ENCODE measurements around the gene LTF.

LTF gene

DNA sequence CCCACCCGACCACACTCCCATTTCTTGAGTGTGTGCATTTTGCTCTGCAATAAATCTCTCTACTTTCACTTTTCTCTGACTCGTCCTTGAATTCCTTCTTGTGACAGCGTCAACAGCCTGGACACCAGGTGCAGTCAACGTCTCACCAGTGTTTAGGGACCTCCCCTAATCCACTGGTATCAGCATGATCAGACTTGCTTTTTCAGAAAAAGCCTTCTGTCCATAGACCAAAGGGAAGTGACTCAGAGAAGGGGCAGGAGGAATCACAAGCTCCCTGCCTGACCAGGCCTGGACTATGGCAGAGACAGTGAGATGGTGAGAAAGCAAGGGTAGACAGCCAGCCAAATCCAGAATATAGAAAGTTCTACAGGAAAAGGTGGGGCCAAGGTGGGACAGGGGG is 78.5 kb downstream of the LTF start:
- no peak for TF ChIP-seq CTCF (IDR thresholded peaks at IDR 0.05; ENCODE audit: borderline replicate concordance, control extremely low read depth, extremely low read depth, insufficient read depth, missing control alignments)
- in situ Hi-C loops (cut with MboI; ENCODE audit: low sequenced_read_pairs, unreplicated experiment): no loop called here
- DNase-seq (ENCODE audit: low spot score): no peak

Measured in GM13976 (cell line).